ENCODE results near the gene OLIG1. TPM values are rescaled to one million over a fixed set of nuclear protein-coding genes. Genes with fewer than 3 reads are reported as not detected.

Gene OLIG1
- total RNA-seq, 2 experiments from 2014 or later: not detected

GRCh38 chr21:33075596-33076195, 5.8 kb downstream of the OLIG1 start:
- Mint-ChIP-seq H3K9me3 (no peaks in the 10 kb centered on the region), H3K36me3 (ENCODE audit: low read depth) (no peaks in the 10 kb centered on the region), H3K4me1 (ENCODE audit: low read depth) (peaks cover 15% of the 10 kb centered on the region), H3K4me3 (no peak overlapping the region), H3K27ac (no peak overlapping the region), H3K27me3 (peaks cover 60% of the 10 kb centered on the region)
- CTCF ChIA-PET: no interaction called here
- no peak for TF ChIP-seq CTCF (IDR thresholded peaks at IDR 0.05)
- Histone ChIP-seq H3K4me3 (ENCODE audit: low read length) (no peak overlapping the region), H3K4me1 (ENCODE audit: insufficient read depth, low read length) (peaks cover 13% of the 10 kb centered on the region), H3K27me3 (ENCODE audit: control insufficient read depth in 1 of 2, insufficient read depth in 2 of 2, low read length in 2 of 2) (peaks cover 36 to 45% of the 10 kb centered on the region in 2 experiments), H3K27ac (ENCODE audit: low read depth in 1 of 2, low read length in 2 of 2) (no peak overlapping the region), H3K36me3 (ENCODE audit: insufficient read depth, low read length) (no peaks in the 10 kb centered on the region), H3K9me3 (ENCODE audit: control insufficient read depth in 1 of 2, insufficient read depth in 1 of 2, low read length in 2 of 2) (no peaks in the 10 kb centered on the region)
- DNase-seq: no peak
- POLR2A ChIA-PET: no interaction called here
- intact Hi-C loops (cut with DNase I, micrococcal nuclease): no loop called here
- ATAC-seq (ENCODE audit: poor library complexity): no peak

GRCh38 chr21:33076600-33077329, 6.8 kb downstream of the OLIG1 start:
- Mint-ChIP-seq H3K4me3 (no peak overlapping the region), H3K36me3 (ENCODE audit: low read depth) (no peaks in the 10 kb centered on the region), H3K4me1 (ENCODE audit: low read depth) (peaks cover 8% of the 10 kb centered on the region), H3K27me3 (peaks cover 52% of the 10 kb centered on the region), H3K27ac (no peak overlapping the region), H3K9me3 (no peaks in the 10 kb centered on the region)
- Histone ChIP-seq H3K36me3 (ENCODE audit: insufficient read depth, low read length) (no peaks in the 10 kb centered on the region), H3K4me1 (ENCODE audit: insufficient read depth, low read length) (peaks cover 3% of the 10 kb centered on the region), H3K4me3 (ENCODE audit: low read length) (no peak overlapping the region), H3K9me3 (ENCODE audit: control insufficient read depth in 1 of 2, insufficient read depth in 1 of 2, low read length in 2 of 2) (no peaks in the 10 kb centered on the region), H3K27me3 (ENCODE audit: control insufficient read depth in 1 of 2, insufficient read depth in 2 of 2, low read length in 2 of 2) (peaks cover 28 to 36% of the 10 kb centered on the region in 2 experiments), H3K27ac (ENCODE audit: low read depth in 1 of 2, low read length in 2 of 2) (no peak overlapping the region)
- no peak for TF ChIP-seq CTCF (IDR thresholded peaks at IDR 0.05)
- POLR2A ChIA-PET: no interaction called here
- ATAC-seq (ENCODE audit: poor library complexity) (no peak), DNase-seq (no peak)
- intact Hi-C loops (cut with DNase I, micrococcal nuclease): no loop called here
- CTCF ChIA-PET: no interaction called here

GRCh38 chr21:33078907-33079582, 9.1 kb downstream of the OLIG1 start:
- ChIA-PET POLR2A (no interaction called here), CTCF (no interaction called here)
- intact Hi-C loops (cut with DNase I, micrococcal nuclease): no loop called here
- no peaks in the 10 kb centered on the region for H3K9me3 ChIP-seq (ENCODE audit: control insufficient read depth in 1 of 2, insufficient read depth in 1 of 2, low read length in 2 of 2)
- Mint-ChIP-seq H3K4me3 (no peak overlapping the region), H3K36me3 (ENCODE audit: low read depth) (no peaks in the 10 kb centered on the region), H3K4me1 (ENCODE audit: low read depth) (no peaks in the 10 kb centered on the region), H3K27ac (no peak overlapping the region), H3K27me3 (peaks cover 30% of the 10 kb centered on the region), H3K9me3 (no peaks in the 10 kb centered on the region)
- no peak for TF ChIP-seq CTCF (IDR thresholded peaks at IDR 0.05)
- no peaks in the 10 kb centered on the region for H3K36me3 ChIP-seq (ENCODE audit: insufficient read depth, low read length)
- H3K4me1 ChIP-seq (ENCODE audit: insufficient read depth, low read length): no peaks in the 10 kb centered on the region
- H3K27me3 ChIP-seq (ENCODE audit: control insufficient read depth in 1 of 2, insufficient read depth in 2 of 2, low read length in 2 of 2): peaks cover 12 to 13% of the 10 kb centered on the region in 2 experiments
- H3K4me3 ChIP-seq (ENCODE audit: low read length): no peak overlapping the region
- H3K27ac ChIP-seq (ENCODE audit: low read depth in 1 of 2, low read length in 2 of 2): no peak overlapping the region
- ATAC-seq (ENCODE audit: poor library complexity) (peak; percentile 26), DNase-seq (peak in 4 of 14 experiments; percentile 17 to 62 (median 33))

All from CD4-positive, alpha-beta T cell (primary cell).